Left ventricle myocardium inferior (tissue), 1 donor: ENCODE measurements around the gene HEBP1. TPM values are rescaled to one million over a fixed set of nuclear protein-coding genes. Genes with fewer than 3 reads are reported as not detected.

Source experiments
- DNase-seq: peaks from one replicate; pipeline ENCODE4 v3.0.0-alpha.2; 2020
- H3K27ac ChIP-seq: fragments of 200-600 bp; replicated peaks from 2 replicates; pipeline ENCODE4 v1.8.0; 2021
- H3K27me3 ChIP-seq: fragments of 200-600 bp; 2 replicates; pipeline ENCODE4 v1.8.0; 2021; ENCODE audit warnings: low read depth
- H3K36me3 ChIP-seq: fragments of 200-600 bp; 2 replicates; pipeline ENCODE4 v1.8.0; 2021
- H3K4me1 ChIP-seq: fragments of 200-600 bp; 2 replicates; pipeline ENCODE4 v1.8.0; 2021
- H3K4me3 ChIP-seq: fragments of 200-600 bp; 2 replicates; pipeline ENCODE4 v1.8.0; 2021; ENCODE audit warnings: mild to moderate bottlenecking, moderate library complexity
- H3K9me3 ChIP-seq: fragments of 200-600 bp; replicated peaks from 2 replicates; pipeline ENCODE4 v1.8.0; 2021
- intact Hi-C: fragments of 100-400 bp; cut with micrococcal nuclease; formaldehyde crosslinking; loops from one replicate; pipeline ENCODE4 v1.11.0; 2022
- total RNA-seq: library from RNA; stranded (reverse); fragmentation: NEBNext Ultra II Directional; extraction: Animal tissue kit (Norgen Biotek cat#: 25700); gene quantifications from one replicate; pipeline ENCODE4 v1.2.1, GENCODE V29; 2021
- TF ChIP-seq, protein P1 (sequence below): fragments of 200-600 bp; IDR thresholded peaks from 2 replicates; pipeline ENCODE4 v1.8.0; 2021; ENCODE audit warnings: antibody characterized with exemption, mild to moderate bottlenecking, borderline replicate concordance
- donor health status: DM: no; HTN: yes; CAD: no; lungs with severe emphysema.

The HEBP1 gene
- total RNA-seq, 1 donor from 2014 or later = 65.4 TPM

DNA sequence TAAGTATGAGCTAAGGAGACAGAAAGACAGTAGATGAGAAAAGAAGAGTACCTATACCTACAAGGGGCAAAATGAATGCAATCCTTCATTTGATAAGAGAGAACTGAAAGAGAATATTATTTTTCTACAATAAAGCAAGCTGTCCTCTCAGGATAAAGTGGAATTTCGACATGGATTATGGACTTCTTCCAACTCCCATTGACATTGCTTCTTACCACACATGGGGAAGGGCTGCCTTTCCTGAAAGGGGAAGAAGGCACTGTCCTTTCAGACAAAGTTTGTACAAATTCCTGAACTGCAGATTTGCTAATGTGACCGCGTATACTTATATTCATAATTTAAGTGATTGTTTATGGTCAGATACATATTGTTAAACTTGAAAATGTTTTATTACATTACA, 4.3 kb upstream of the HEBP1 start:
- no peak overlapping the region for H3K4me3 ChIP-seq
- no peaks in the 10 kb centered on the region for H3K9me3 ChIP-seq
- H3K4me1 ChIP-seq = peaks cover 22% of the 10 kb centered on the region
- intact Hi-C loops = loop anchor here (5.0 kb wide), 1 partner anchor 208 kb away; no protein-coding TSS in a partner anchor
- TF ChIP-seq, protein P1, sequence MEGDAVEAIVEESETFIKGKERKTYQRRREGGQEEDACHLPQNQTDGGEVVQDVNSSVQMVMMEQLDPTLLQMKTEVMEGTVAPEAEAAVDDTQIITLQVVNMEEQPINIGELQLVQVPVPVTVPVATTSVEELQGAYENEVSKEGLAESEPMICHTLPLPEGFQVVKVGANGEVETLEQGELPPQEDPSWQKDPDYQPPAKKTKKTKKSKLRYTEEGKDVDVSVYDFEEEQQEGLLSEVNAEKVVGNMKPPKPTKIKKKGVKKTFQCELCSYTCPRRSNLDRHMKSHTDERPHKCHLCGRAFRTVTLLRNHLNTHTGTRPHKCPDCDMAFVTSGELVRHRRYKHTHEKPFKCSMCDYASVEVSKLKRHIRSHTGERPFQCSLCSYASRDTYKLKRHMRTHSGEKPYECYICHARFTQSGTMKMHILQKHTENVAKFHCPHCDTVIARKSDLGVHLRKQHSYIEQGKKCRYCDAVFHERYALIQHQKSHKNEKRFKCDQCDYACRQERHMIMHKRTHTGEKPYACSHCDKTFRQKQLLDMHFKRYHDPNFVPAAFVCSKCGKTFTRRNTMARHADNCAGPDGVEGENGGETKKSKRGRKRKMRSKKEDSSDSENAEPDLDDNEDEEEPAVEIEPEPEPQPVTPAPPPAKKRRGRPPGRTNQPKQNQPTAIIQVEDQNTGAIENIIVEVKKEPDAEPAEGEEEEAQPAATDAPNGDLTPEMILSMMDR = no peak
- no peaks in the 10 kb centered on the region for H3K27me3 ChIP-seq
- no peak for DNase-seq
- no peaks in the 10 kb centered on the region for H3K36me3 ChIP-seq
- no peak overlapping the region for H3K27ac ChIP-seq

- DNase-seq = no peak
- Histone ChIP-seq H3K4me3 (peak overlapping the region; percentile 86), H3K27ac (no peak overlapping the region), H3K4me1 (peaks cover 40% of the 10 kb centered on the region), H3K27me3 (no peaks in the 10 kb centered on the region), H3K36me3 (no peaks in the 10 kb centered on the region), H3K9me3 (no peaks in the 10 kb centered on the region)
- intact Hi-C loops = loop anchor here (5.0 kb wide), 1 partner anchor 210 kb away; no protein-coding TSS in a partner anchor
- TF ChIP-seq, protein P1 = no peak
These were observed 2.4 kb upstream of the HEBP1 start for GRCh38 chr12:13002301-13003097.

DNA sequence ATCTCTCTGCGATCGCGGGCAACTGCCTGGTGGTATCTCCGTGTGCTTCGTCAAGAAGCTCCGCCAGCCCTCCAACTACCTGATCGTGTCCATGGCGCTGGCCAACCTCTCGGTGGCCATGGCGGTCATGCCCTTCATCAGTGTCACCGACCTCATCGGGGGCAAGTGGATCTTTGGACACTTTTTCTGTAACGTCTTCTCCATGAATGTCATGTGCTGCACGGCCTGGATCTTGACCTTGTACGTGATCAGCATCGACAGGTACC, 1.6 kb upstream of the HEBP1 start:
- intact Hi-C loops = loop anchor here (5.0 kb wide), 1 partner anchor 211 kb away; no protein-coding TSS in a partner anchor
- TF ChIP-seq, protein P1 = no peak
- no peaks in the 10 kb centered on the region for H3K27me3 ChIP-seq
- no peak for DNase-seq
- H3K4me1 ChIP-seq = peaks cover 48% of the 10 kb centered on the region
- H3K27ac ChIP-seq = peak overlapping the region; percentile 92
- peak overlapping the region; percentile 86 for H3K4me3 ChIP-seq
- H3K9me3 ChIP-seq = no peaks in the 10 kb centered on the region
- H3K36me3 ChIP-seq = no peaks in the 10 kb centered on the region

DNA sequence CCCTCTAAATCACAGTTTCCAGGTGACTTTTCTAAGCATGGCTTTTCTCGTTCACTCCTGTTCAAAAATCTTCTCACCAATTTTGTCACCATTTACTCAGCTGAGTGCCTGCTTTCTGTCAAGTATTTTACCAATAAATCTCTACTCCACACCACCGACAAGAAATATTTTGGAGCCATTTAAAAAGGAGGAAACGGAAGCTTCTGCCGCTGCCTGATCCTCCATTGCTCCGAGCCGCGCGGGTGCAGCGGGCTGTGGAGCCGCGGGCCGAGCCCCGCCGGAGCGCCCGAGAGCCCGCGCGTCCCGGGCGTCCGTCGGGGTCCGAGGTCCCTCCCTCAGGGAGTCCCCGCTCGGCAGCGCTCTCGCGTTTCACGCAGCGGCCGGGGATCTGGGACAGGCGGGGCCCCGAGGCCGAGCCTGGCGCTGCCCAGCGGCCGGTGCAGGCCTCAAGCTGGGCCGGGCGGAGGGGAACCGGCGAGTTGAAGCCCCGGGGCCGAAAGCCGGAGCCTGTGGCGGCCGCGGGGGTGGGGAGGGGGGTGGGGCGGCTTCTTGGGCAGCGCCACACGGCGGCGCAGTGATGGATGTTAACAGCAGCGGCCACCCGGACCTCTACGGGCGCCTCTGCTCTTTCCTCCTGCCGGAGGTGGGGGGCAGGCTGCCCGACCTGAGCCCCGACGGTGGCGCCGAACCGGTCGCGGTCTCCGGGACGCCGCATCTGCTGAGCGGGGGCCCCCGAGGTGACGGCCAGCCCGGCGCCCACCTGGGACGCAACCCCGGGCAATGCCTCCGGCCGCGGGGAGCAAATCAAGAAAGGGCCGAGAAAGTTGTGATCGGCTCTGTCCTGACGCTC, 1.1 kb upstream of the HEBP1 start:
- Histone ChIP-seq H3K4me1 (peaks cover 54% of the 10 kb centered on the region), H3K4me3 (peak overlapping the region; percentile 86), H3K36me3 (no peaks in the 10 kb centered on the region), H3K27ac (peak overlapping the region; percentile 92), H3K9me3 (no peaks in the 10 kb centered on the region), H3K27me3 (no peaks in the 10 kb centered on the region)
- peak; percentile 52 for DNase-seq
- TF ChIP-seq, protein P1 = peak; percentile 62
- intact Hi-C loops = loop anchor here (5.0 kb wide), 1 partner anchor 211 kb away; no protein-coding TSS in a partner anchor

GRCh38 chr12:13000616-13000924, 505 bp upstream of the HEBP1 start:
- Histone ChIP-seq H3K27ac (peak overlapping the region; percentile 92), H3K4me1 (peaks cover 57% of the 10 kb centered on the region), H3K36me3 (no peaks in the 10 kb centered on the region), H3K27me3 (no peaks in the 10 kb centered on the region), H3K9me3 (no peaks in the 10 kb centered on the region), H3K4me3 (peak overlapping the region; percentile 86)
- no peak for DNase-seq
- TF ChIP-seq, protein P1 = no peak
- intact Hi-C loops = loop anchor here (5.0 kb wide), 1 partner anchor 212 kb away; no protein-coding TSS in a partner anchor
